Measurements from ENCODE around the gene KPNA1. TPM values are rescaled to one million over a fixed set of nuclear protein-coding genes. Genes with fewer than 3 reads are reported as not detected.
"Not testable (repeated sequence)": the region's sequence is repeated elsewhere in the genome, so short reads cannot be mapped to it uniquely, and the experiment has no call there.

KPNA1 gene
- total and polyA plus RNA-seq, 2 experiments from 2014 or later = 34.0 to 62.6 TPM

DNA sequence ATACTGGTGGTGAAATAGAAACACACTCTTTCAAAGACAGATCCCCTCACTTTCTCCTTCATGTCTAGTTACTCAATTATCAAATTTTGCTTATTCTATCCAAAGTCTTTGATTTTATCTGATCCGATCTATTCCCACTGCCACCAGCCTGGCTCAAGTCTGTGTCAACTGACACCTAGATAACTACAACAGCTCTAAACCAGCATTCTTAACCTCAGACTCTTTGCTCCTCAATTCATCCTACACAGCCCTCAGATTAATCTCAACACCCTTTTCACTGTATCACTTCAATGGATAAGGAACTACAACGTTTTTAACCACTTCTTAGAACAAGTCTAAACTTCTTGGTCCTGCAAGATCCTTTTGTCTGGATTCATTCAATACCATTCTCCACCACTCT lies 9.1 kb downstream of the KPNA1 start:
- WGBS, 2 experiments (ENCODE audit: low coverage in 1 of 2, low lambda C conversion rate in 2 of 2, missing lambda C conversion rate in 2 of 2) = 77 to 79% methylated on average over 2 of the region's 2 CpGs
- TF ChIP-seq EZH2 (IDR thresholded peaks at IDR 0.05; ENCODE audit: insufficient read depth, poor library complexity, severe bottlenecking) = no peak
- no peak for TF ChIP-seq EZH2phosphoT487 (IDR thresholded peaks at IDR 0.05; ENCODE audit: insufficient read depth, low read depth)
- Histone ChIP-seq H3K4me2 (ENCODE audit: unreplicated experiment) (no peak overlapping the region), H3K36me3 (ENCODE audit: low read depth) (no peaks in the 10 kb centered on the region; the same call in 1 of the 2 replicates), H3K9ac (no peak overlapping the region), H3K9me3 (ENCODE audit: low read depth) (no peaks in the 10 kb centered on the region), H3K79me2 (ENCODE audit: insufficient read depth) (peaks cover 100% of the 10 kb centered on the region), H3K4me3 (no peak overlapping the region), H3K9me2 (ENCODE audit: insufficient read depth) (no peaks in the 10 kb centered on the region), H3K4me1 (ENCODE audit: insufficient read depth) (no peaks in the 10 kb centered on the region), H3F3A (ENCODE audit: insufficient read depth) (no peaks in the 10 kb centered on the region), H2AFZ (no peak overlapping the region), H4K20me1 (ENCODE audit: insufficient read depth) (peaks cover 52% of the 10 kb centered on the region), H3K27me3 (replicated peaks; ENCODE audit: insufficient read depth) (no peaks in the 10 kb centered on the region), H3K27ac (no peak overlapping the region)
- no peak for DNase-seq
- in situ Hi-C loops (cut with MboI) = no loop called here

DNA sequence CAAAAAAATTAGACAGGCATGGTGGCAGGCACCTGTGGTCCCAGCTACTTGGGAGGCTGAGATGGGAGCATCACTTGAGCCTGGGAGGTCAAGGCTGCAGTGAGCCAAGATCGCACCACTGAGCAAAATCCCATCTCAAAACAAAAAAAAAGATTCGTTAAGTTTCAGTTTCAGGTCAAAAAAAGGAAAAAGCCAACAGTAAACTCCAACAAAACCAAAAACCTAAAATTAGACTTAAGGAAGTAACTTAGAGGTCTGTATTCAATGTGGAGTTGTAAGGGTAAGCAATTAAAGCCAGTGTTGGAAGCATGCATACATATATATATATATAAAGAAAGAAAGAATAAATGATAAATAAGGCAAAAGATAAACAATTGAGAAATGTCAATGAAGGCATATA lies 11.8 kb downstream of the KPNA1 start:
- no peak for TF ChIP-seq EZH2phosphoT487 (IDR thresholded peaks at IDR 0.05; ENCODE audit: insufficient read depth, low read depth)
- no peak for TF ChIP-seq EZH2 (IDR thresholded peaks at IDR 0.05; ENCODE audit: insufficient read depth, poor library complexity, severe bottlenecking)
- Histone ChIP-seq H3K36me3 (ENCODE audit: low read depth) (no peaks in the 10 kb centered on the region; the same call in 1 of the 2 replicates), H2AFZ (no peak overlapping the region), H3K79me2 (ENCODE audit: insufficient read depth) (peaks cover 100% of the 10 kb centered on the region), H3F3A (ENCODE audit: insufficient read depth) (peaks cover 12% of the 10 kb centered on the region), H3K9me2 (ENCODE audit: insufficient read depth) (no peaks in the 10 kb centered on the region), H4K20me1 (ENCODE audit: insufficient read depth) (peaks cover 57% of the 10 kb centered on the region), H3K9me3 (ENCODE audit: low read depth) (no peaks in the 10 kb centered on the region), H3K4me1 (ENCODE audit: insufficient read depth) (peaks cover 3% of the 10 kb centered on the region), H3K4me3 (no peak overlapping the region), H3K27ac (no peak overlapping the region), H3K27me3 (replicated peaks; ENCODE audit: insufficient read depth) (no peaks in the 10 kb centered on the region), H3K4me2 (ENCODE audit: unreplicated experiment) (no peak overlapping the region), H3K9ac (no peak overlapping the region)
- WGBS, 2 experiments (ENCODE audit: low coverage in 1 of 2, low lambda C conversion rate in 2 of 2, missing lambda C conversion rate in 2 of 2) = 97 to 100% methylated on average over 2 of the region's 2 CpGs
- in situ Hi-C loops (cut with MboI) = no loop called here
- DNase-seq = no peak

DNA sequence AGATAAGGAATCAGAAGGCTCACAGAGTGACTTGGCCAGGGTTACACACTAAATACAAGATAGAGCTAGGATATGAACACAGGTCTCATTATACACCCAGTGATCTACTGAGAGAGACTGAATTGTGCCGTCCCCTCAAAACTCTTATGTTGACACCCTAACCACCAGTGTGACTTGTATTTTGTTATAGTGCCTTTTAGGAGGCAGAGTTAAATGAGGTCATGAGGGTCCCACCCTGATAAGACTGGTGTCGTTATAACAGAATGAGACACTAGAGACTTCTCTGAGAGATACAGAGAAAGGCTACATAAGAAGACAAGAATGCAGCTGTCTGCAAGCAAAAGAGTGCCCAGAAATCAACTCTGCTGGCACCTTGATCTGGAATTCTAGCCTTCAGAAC lies 12.6 kb downstream of the KPNA1 start:
- no peak for TF ChIP-seq EZH2 (IDR thresholded peaks at IDR 0.05; ENCODE audit: insufficient read depth, poor library complexity, severe bottlenecking)
- Histone ChIP-seq H3K27me3 (replicated peaks; ENCODE audit: insufficient read depth) (no peaks in the 10 kb centered on the region), H3K79me2 (ENCODE audit: insufficient read depth) (peaks cover 95% of the 10 kb centered on the region), H3K9me2 (ENCODE audit: insufficient read depth) (no peaks in the 10 kb centered on the region), H3K9ac (no peak overlapping the region), H3K27ac (no peak overlapping the region), H4K20me1 (ENCODE audit: insufficient read depth) (peaks cover 60% of the 10 kb centered on the region), H3K9me3 (ENCODE audit: low read depth) (no peaks in the 10 kb centered on the region), H3F3A (ENCODE audit: insufficient read depth) (peaks cover 18% of the 10 kb centered on the region), H3K4me2 (ENCODE audit: unreplicated experiment) (no peak overlapping the region), H3K4me1 (ENCODE audit: insufficient read depth) (peaks cover 9% of the 10 kb centered on the region), H2AFZ (no peak overlapping the region), H3K36me3 (ENCODE audit: low read depth) (no peaks in the 10 kb centered on the region; the same call in 1 of the 2 replicates), H3K4me3 (no peak overlapping the region)
- DNase-seq = no peak
- WGBS, 2 experiments (ENCODE audit: low coverage in 1 of 2, low lambda C conversion rate in 2 of 2, missing lambda C conversion rate in 2 of 2) = 51 to 58% methylated on average over 2 of the region's 2 CpGs
- in situ Hi-C loops (cut with MboI) = no loop called here

DNA sequence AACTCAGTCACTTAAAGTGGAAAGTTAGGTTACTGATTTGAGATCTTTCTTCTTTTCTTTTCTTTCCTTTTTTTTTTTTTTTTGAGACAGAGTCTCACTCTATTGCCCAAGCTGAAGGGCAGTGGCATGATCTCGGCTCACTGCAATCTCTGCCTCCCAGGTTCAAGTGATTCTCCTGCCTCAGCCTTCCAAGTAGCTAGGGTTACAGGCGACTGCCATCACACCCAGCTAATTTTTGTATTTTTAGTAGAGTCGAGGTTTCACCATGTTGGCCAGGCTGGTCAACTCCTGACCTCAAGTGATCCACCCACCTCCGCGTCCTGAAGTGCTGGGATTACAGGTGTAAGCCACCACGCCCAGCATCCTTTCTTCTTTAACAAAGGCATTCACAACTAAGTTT lies 13.8 kb downstream of the KPNA1 start:
- Histone ChIP-seq H4K20me1 (ENCODE audit: insufficient read depth) (peaks cover 58% of the 10 kb centered on the region), H3F3A (ENCODE audit: insufficient read depth) (peaks cover 29% of the 10 kb centered on the region), H3K79me2 (ENCODE audit: insufficient read depth) (peaks cover 94% of the 10 kb centered on the region), H3K4me1 (ENCODE audit: insufficient read depth) (peaks cover 18% of the 10 kb centered on the region)
- H3K4me3 ChIP-seq; in situ Hi-C loops (cut with MboI); H3K9me3 ChIP-seq (ENCODE audit: low read depth); H2AFZ ChIP-seq; H3K27me3 ChIP-seq (replicated peaks; ENCODE audit: insufficient read depth); H3K9me2 ChIP-seq (ENCODE audit: insufficient read depth); DNase-seq; H3K9ac ChIP-seq; H3K27ac ChIP-seq; H3K4me2 ChIP-seq (ENCODE audit: unreplicated experiment); H3K36me3 ChIP-seq (ENCODE audit: low read depth): not testable (repeated sequence)
- 95 to 97% methylated on average over 6 of the region's 6 CpGs for WGBS, 2 experiments (ENCODE audit: low coverage in 1 of 2, low lambda C conversion rate in 2 of 2, missing lambda C conversion rate in 2 of 2)

DNA sequence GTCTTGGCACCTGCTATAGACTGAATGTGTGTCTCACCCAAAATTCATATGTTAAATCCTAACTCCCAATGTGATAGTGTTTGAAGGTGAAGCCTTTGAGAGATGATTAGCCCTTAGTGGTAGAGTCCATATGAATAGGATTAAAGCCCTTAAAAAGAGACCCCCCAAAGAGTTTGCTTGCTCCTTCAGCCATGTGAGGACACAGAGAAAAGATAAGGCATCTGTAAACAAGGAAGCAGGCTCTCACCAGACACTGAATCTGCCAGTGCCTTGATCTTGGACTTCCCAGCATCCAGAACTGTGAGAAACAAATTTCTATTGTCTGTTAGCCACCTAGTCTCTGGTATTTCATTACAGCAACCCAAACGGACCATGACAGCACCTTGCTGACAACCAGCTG lies 16.6 kb downstream of the KPNA1 start:
- Histone ChIP-seq H3K27me3 (replicated peaks; ENCODE audit: insufficient read depth) (no peaks in the 10 kb centered on the region), H3K79me2 (ENCODE audit: insufficient read depth) (peaks cover 94% of the 10 kb centered on the region), H2AFZ (no peak overlapping the region), H3K9ac (no peak overlapping the region), H3K9me3 (ENCODE audit: low read depth) (no peaks in the 10 kb centered on the region), H3K27ac (peak overlapping the region; percentile 23), H4K20me1 (ENCODE audit: insufficient read depth) (peaks cover 51% of the 10 kb centered on the region), H3K4me3 (no peak overlapping the region), H3K9me2 (ENCODE audit: insufficient read depth) (no peaks in the 10 kb centered on the region), H3F3A (ENCODE audit: insufficient read depth) (peaks cover 33% of the 10 kb centered on the region), H3K4me1 (ENCODE audit: insufficient read depth) (peaks cover 18% of the 10 kb centered on the region), H3K36me3 (ENCODE audit: low read depth) (peaks cover 20% of the 10 kb centered on the region), H3K4me2 (ENCODE audit: unreplicated experiment) (peak overlapping the region; percentile 4)
- DNase-seq = no peak
- WGBS, 2 experiments (ENCODE audit: low coverage in 1 of 2, low lambda C conversion rate in 2 of 2, missing lambda C conversion rate in 2 of 2) = 64 to 68% methylated on average over 1 of the region's 1 CpG
- in situ Hi-C loops (cut with MboI) = no loop called here
- no peak for TF ChIP-seq EZH2 (IDR thresholded peaks at IDR 0.05; ENCODE audit: insufficient read depth, poor library complexity, severe bottlenecking)

Measured in GM23248 (cell line).